ENCODE measurements around the gene ADCK2. TPM values are rescaled to one million over a fixed set of nuclear protein-coding genes. Genes with fewer than 3 reads are reported as not detected.

Gene ADCK2
- total RNA-seq, 4 donors from 2014 or later, result 19.7 to 27.2 (median 23.3) TPM

DNA sequence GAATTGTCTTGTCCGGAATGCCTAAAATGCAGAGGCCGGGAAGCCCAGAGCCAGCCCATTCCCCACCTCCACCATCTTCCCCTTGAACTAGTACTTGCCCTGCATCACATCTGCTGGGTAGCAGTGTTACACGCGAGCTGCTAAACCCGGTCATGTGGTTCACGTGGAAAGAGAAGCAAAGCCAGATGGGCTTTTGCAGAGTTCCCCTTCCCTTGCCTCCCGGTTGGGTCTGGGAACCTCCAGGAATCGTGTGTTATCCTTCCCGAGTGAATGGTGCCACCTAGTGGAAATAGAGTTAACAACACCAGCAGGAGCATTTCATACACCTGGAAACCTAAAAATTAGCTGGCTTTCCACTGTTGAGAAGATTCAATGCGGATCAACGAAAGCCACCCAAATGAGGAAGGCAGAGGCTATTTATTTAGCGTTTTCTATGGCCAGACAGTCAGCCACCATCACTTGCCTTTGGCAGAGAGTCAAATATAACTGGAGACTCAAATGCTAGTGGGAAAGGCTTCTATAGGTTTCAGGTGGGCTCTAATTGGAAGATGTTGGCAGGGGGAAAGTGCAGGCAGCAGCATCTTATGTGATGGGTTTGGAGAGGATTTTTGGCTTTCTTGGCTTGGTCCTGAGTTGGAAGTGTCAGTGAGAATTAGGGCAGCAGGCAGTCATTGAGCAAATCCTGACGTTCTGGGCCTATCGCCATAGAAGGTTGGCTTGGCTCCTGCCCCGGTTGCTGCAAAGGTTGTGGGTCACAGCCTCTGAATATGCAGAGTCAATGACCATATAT is 19.2 kb upstream of the ADCK2 start:
- no peaks in the 10 kb centered on the region for H3K9me3 ChIP-seq
- no peak for TF ChIP-seq POLR2A (IDR thresholded peaks at IDR 0.05)
- TF ChIP-seq, protein P1, sequence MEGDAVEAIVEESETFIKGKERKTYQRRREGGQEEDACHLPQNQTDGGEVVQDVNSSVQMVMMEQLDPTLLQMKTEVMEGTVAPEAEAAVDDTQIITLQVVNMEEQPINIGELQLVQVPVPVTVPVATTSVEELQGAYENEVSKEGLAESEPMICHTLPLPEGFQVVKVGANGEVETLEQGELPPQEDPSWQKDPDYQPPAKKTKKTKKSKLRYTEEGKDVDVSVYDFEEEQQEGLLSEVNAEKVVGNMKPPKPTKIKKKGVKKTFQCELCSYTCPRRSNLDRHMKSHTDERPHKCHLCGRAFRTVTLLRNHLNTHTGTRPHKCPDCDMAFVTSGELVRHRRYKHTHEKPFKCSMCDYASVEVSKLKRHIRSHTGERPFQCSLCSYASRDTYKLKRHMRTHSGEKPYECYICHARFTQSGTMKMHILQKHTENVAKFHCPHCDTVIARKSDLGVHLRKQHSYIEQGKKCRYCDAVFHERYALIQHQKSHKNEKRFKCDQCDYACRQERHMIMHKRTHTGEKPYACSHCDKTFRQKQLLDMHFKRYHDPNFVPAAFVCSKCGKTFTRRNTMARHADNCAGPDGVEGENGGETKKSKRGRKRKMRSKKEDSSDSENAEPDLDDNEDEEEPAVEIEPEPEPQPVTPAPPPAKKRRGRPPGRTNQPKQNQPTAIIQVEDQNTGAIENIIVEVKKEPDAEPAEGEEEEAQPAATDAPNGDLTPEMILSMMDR (IDR thresholded peaks at IDR 0.05 in 4 of 5, conservative IDR thresholded peaks at IDR 0.05 in 1 of 5), result peak; percentile 81 to 94 (median 88)

DNA sequence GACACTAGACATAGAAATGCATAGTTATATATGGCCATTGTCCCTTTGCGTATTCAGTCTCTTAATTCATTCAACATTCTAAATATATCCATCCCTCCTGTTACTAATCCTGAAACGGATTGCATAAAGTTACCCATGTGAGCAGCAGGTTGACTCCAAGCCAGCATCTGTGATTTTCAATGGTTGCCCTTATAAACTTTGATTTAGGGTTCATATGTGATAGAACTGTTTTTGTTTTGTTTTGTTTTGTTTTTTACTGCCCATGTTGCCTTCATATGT is 18.7 kb upstream of the ADCK2 start:
- Histone ChIP-seq H3K9me3 (no peaks in the 10 kb centered on the region), H3K27ac (peak overlapping the region in 2 of 4 donors; percentile 27 to 35), H3K36me3 (no peaks in the 10 kb centered on the region), H3K4me3 (no peak overlapping the region), H3K4me1 (peaks cover 23% of the 10 kb centered on the region in 2 donors), H3K27me3 (no peaks in the 10 kb centered on the region)
- no peak for DNase-seq
- in situ Hi-C loops (cut with MboI; ENCODE audit: low sequenced_read_pairs in 4 of 4) (loop anchor here in 2 of 4 donors (5.0 to 10.0 kb wide), 2 partner anchors 137 to 139 kb away; no protein-coding TSS in a partner anchor), intact Hi-C loops (cut with DNase I; ENCODE audit: low total_unique reads) (loop anchor here (10.0 kb wide), 1 partner anchor 479 kb away; the partner anchor contains the start of gene KDM7A)
- peak in 1 of 2 donors; percentile 43 for ATAC-seq
- TF ChIP-seq, protein P1 (IDR thresholded peaks at IDR 0.05 in 4 of 5, conservative IDR thresholded peaks at IDR 0.05 in 1 of 5), result no peak
- TF ChIP-seq POLR2A (IDR thresholded peaks at IDR 0.05), result no peak

More for the DNA sequence above, 19.2 kb upstream of the ADCK2 start:
- intact Hi-C loops (cut with DNase I; ENCODE audit: low total_unique reads) (loop anchor here (1.0 to 10.0 kb wide), 3 partner anchors 135 to 479 kb away; partner anchors contain the start of gene KDM7A), in situ Hi-C loops (cut with MboI; ENCODE audit: low sequenced_read_pairs in 4 of 4) (loop anchor here in 2 of 4 donors (5.0 to 10.0 kb wide), 2 partner anchors 136 to 139 kb away; no protein-coding TSS in a partner anchor)
- H3K4me3 ChIP-seq, result no peak overlapping the region
- peak overlapping the region in 2 of 4 donors; percentile 27 to 35 for H3K27ac ChIP-seq
- no peaks in the 10 kb centered on the region for H3K27me3 ChIP-seq
- ATAC-seq (peak; percentile 71 to 75), DNase-seq (peak; percentile 46 to 48)
- H3K4me1 ChIP-seq, result peaks cover 23% of the 10 kb centered on the region in 2 donors
- H3K36me3 ChIP-seq, result no peaks in the 10 kb centered on the region

DNA sequence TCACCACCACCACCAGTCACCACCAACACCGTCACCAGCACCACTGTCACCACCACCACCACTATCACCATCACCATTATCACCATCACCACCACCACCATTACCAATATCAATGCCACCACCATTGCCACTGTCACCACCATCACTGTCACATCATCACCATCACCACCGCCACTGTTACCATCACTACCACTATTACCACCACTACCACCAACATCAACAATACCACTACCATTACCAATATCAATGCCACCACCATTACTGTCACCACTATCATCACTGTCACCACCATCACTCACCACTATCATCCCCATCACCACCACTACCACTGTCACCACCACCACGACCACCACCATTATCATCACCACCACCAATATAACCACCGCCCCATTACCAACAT is 18.1 kb upstream of the ADCK2 start:
- intact Hi-C loops (cut with DNase I; ENCODE audit: low total_unique reads), result loop anchor here (10.0 kb wide), 1 partner anchor 480 kb away; the partner anchor contains the start of gene KDM7A
- ATAC-seq, result no peak
- DNase-seq, result no peak
- peaks cover 23% of the 10 kb centered on the region in 2 donors for H3K4me1 ChIP-seq
- H3K36me3 ChIP-seq, result no peaks in the 10 kb centered on the region
- no peak for TF ChIP-seq POLR2A (IDR thresholded peaks at IDR 0.05)
- TF ChIP-seq, protein P1 (IDR thresholded peaks at IDR 0.05 in 4 of 5, conservative IDR thresholded peaks at IDR 0.05 in 1 of 5), result no peak
- no peak overlapping the region for H3K4me3 ChIP-seq
- H3K9me3 ChIP-seq, result no peaks in the 10 kb centered on the region
- peak overlapping the region in 1 of 4 donors; percentile 27 for H3K27ac ChIP-seq
- no peaks in the 10 kb centered on the region for H3K27me3 ChIP-seq
- in situ Hi-C loops (cut with MboI; ENCODE audit: low sequenced_read_pairs in 4 of 4), result loop anchor here (5.0 to 10.0 kb wide), 3 partner anchors 132 to 140 kb away; no protein-coding TSS in a partner anchor

DNA sequence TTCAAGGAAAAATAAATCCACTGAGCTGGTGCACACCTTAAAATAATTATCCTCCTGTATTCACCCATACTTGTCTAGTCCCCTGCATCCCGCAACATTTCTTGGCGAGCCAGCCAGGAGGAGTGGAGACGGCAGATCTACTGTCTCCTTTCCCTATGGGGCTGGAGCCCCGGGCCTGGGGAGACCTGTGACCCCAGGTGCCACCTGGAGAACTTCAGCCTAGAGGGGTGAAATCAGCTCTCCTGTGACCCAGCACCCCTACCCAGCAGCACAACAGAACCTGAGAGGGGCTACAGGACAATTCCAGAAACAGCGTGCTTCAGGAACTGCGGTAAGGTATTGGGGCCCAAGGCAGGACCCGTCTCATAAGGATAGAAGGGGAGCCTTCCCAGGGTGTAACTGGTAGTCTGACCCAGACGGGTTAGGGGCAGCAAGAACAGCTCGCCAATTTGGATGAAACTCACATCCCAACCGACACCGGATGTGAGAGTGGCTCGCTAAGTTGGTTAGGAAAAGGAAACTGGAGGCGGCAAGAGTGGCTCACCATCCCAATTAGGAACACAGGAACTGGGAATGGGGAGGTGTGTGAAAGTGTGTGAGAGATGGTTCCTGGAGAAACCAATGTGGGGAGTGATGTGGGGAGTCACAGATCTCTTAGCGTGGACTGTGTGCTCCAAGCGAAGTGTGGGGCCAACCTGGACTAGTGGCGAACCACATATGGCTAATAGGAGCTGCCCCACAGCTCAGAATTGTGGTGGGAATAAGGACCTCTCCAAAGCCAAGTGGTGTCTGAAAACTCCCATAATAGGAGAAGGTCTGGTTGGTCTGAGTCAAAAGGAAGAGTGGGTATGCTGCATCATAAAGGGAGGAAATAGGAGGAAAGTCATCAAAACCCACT is 17.0 kb upstream of the ADCK2 start:
- DNase-seq, result no peak
- in situ Hi-C loops (cut with MboI; ENCODE audit: low sequenced_read_pairs in 4 of 4), result loop anchor here in 3 of 4 donors (5.0 to 10.0 kb wide), 3 partner anchors 133 to 141 kb away; no protein-coding TSS in a partner anchor
- Histone ChIP-seq H3K27ac (peak overlapping the region; percentile 68 to 82 (median 78)), H3K9me3 (no peaks in the 10 kb centered on the region), H3K4me1 (peaks cover 23% of the 10 kb centered on the region in 2 donors), H3K4me3 (peak overlapping the region in 2 of 4 donors; percentile 47 to 50), H3K36me3 (no peaks in the 10 kb centered on the region), H3K27me3 (no peaks in the 10 kb centered on the region)
- TF ChIP-seq, protein P1 (IDR thresholded peaks at IDR 0.05 in 4 of 5, conservative IDR thresholded peaks at IDR 0.05 in 1 of 5), result no peak
- no peak for TF ChIP-seq POLR2A (IDR thresholded peaks at IDR 0.05)
- intact Hi-C loops (cut with DNase I; ENCODE audit: low total_unique reads), result loop anchor here (1.0 to 10.0 kb wide), 2 partner anchors 17 to 481 kb away; partner anchors contain the start of genes ADCK2 and KDM7A
- no peak for ATAC-seq
